Mucosa of descending colon (tissue), 3 donors: Measurements from ENCODE around the gene KRT78. TPM values are rescaled to one million over a fixed set of nuclear protein-coding genes. Genes with fewer than 3 reads are reported as not detected.

Experiments
- ATAC-seq: fragments of 200-7000 bp; cut with Tn5 transposase; one replicate; pipeline ENCODE4 v1.9.1; 2020; ENCODE audit warnings: mild to moderate bottlenecking, moderate library complexity
- DNase-seq, 3 donors: peaks; one replicate each; pipeline ENCODE4 v3.0.0-alpha.2; 2020
- H3K36me3 ChIP-seq: fragments of 200-600 bp; one replicate; pipeline ENCODE4 v1.8.0; 2021; ENCODE audit warnings: low read depth, mild to moderate bottlenecking
- H3K4me1 ChIP-seq: fragments of 200-600 bp; one replicate; pipeline ENCODE4 v1.8.0; 2021; ENCODE audit warnings: low read depth, mild to moderate bottlenecking
- H3K4me3 ChIP-seq: fragments of 200-600 bp; one replicate; pipeline ENCODE4 v1.8.0; 2021; ENCODE audit warnings: mild to moderate bottlenecking
- H3K9me3 ChIP-seq: fragments of 200-600 bp; one replicate; pipeline ENCODE4 v1.8.0; 2021; ENCODE audit warnings: mild to moderate bottlenecking
- CTCF ChIP-seq: fragments of 200-600 bp; IDR thresholded peaks from one replicate; pipeline ENCODE4 v1.8.0; 2022; ENCODE audit warnings: antibody characterized with exemption, mild to moderate bottlenecking
- intact Hi-C, 2 donors: fragments of 100-400 bp; cut with DNase I in 1 of 2; cut with micrococcal nuclease in 1 of 2; formaldehyde crosslinking; loops; one replicate each; pipeline versions ENCODE4 v1.11.0 to v1.11.1; 2022; cut with DNase I, micrococcal nuclease
- total RNA-seq, 3 donors: library from RNA; stranded (reverse); fragmentation: NEBNext Ultra II Directional in 2 of 3; extraction: Animal tissue kit (Norgen Biotek cat#: 25700) in 2 of 3; gene quantifications; one replicate each; pipeline versions ENCODE4 v1.2.1 to v1.2.4, GENCODE V29; 2021 to 2023
- donor health status: DM: no; HTN: no; CAD: no; lungs with moderate emphysema.
- donor health status: DM: no; HTN: no; CAD: no.
- donor health status: DM: no; HTN: yes; CAD: no.

KRT78 gene
- total RNA-seq, 3 donors from 2014 or later = not detected

GRCh38 chr12:52794479-52795331, 54.1 kb downstream of the KRT78 start:
- no peak for TF ChIP-seq CTCF
- DNase-seq = no peak
- ATAC-seq = no peak

GRCh38 chr12:52792185-52793029, 56.4 kb downstream of the KRT78 start:
- no peaks in the 10 kb centered on the region for H3K9me3 ChIP-seq
- no peaks in the 10 kb centered on the region for H3K4me1 ChIP-seq
- H3K36me3 ChIP-seq = no peaks in the 10 kb centered on the region
- no peak overlapping the region for H3K4me3 ChIP-seq
- DNase-seq (no peak), ATAC-seq (no peak)
- TF ChIP-seq CTCF = no peak
- intact Hi-C loops = no loop called here

More at GRCh38 chr12:52794479-52795331, 54.1 kb downstream of the KRT78 start:
- H3K9me3 ChIP-seq = no peaks in the 10 kb centered on the region
- H3K4me3 ChIP-seq = no peak overlapping the region
- intact Hi-C loops = no loop called here
- H3K4me1 ChIP-seq = no peaks in the 10 kb centered on the region
- no peaks in the 10 kb centered on the region for H3K36me3 ChIP-seq

DNA sequence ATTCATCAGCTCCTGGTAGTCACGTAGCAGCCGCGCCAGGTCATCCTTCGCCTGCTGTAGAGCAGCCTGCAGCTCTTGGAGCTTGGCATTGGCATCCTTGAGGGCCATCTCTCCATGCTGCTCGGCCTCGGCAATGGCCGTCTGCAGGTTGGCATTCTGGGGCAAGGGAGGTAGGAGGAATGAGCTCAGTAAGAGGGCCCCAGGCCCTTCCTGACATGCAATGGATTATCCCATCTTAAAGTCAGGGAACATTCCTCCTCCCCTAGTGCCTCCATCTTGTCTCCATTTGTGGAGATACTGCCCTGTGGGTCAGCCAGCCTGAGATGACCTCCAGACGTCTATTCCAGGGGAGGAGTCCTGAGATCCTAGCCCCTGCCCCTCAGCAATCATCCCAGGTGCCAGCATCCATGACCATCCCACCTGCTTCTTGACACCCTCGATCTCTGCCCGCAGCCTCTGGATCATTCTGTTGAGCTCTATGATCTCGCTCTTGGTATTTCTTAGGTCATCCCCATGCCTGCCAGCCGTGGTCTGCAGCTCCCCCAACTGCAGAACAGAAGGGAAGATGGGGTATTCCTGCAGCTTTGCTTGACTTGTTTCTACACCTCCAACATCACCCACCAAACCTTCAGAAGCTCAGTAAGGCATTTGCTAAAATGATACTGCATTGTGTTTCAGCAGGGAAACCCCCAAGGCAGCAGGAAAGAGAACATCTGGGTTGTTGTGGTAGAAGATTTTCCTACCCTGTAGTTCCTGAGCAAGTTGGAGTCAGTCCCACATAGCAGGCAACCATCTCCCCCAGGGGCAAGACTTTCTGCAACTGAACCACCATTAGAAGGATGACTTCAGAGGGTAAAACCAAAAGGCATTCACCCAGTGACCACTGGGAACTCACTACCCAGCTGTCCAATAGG, 57.3 kb downstream of the KRT78 start:
- no peak for TF ChIP-seq CTCF
- no peaks in the 10 kb centered on the region for H3K36me3 ChIP-seq
- H3K9me3 ChIP-seq = no peaks in the 10 kb centered on the region
- ATAC-seq (no peak), DNase-seq (no peak)
- intact Hi-C loops = no loop called here
- H3K4me3 ChIP-seq = no peak overlapping the region
- no peaks in the 10 kb centered on the region for H3K4me1 ChIP-seq

- intact Hi-C loops = no loop called here
- Histone ChIP-seq H3K4me3 (no peak overlapping the region), H3K36me3 (no peaks in the 10 kb centered on the region), H3K9me3 (no peaks in the 10 kb centered on the region), H3K4me1 (no peaks in the 10 kb centered on the region)
- TF ChIP-seq CTCF = no peak
- DNase-seq (no peak), ATAC-seq (no peak)
These were observed 58.1 kb downstream of the KRT78 start for GRCh38 chr12:52790427-52791270.
